ENCODE data around the gene DMD. TPM values are rescaled to one million over a fixed set of nuclear protein-coding genes. Genes with fewer than 3 reads are reported as not detected.

The DMD gene
- total RNA-seq, 1 donor from 2014 or later: 30.6 TPM

DNA sequence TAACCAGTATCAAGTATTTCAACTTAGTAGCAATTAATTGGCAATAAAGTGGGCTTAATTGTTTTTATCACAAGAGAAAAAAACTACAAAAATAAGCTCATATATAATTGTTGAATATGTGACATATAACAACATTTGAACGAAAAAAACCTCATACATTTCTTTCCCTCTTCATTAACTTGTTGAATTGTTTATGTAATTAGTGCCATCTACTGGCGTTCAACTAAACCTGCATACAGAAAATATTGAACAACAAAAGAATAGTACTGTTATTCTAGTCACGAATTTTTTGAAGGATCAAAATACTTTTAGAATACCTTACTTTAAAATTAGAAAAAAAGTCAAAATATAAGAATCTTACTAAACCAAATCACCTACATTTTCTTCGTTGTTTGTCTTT, 1553.0 kb downstream of the DMD start:
- peaks cover 7% of the 10 kb centered on the region for H3K9me3 Mint-ChIP-seq
- Histone ChIP-seq H4K20me1 (ENCODE audit: low read depth) (no peaks in the 10 kb centered on the region), H3F3A (ENCODE audit: low read depth) (no peaks in the 10 kb centered on the region), H3K4me1 (no peaks in the 10 kb centered on the region), H3K4me3 (no peak overlapping the region), H3K79me2 (ENCODE audit: low read depth) (no peaks in the 10 kb centered on the region), H3K36me3 (no peaks in the 10 kb centered on the region), H3K27me3 (no peaks in the 10 kb centered on the region), H3K4me2 (no peak overlapping the region), H3K9me3 (ENCODE audit: low read depth) (no peaks in the 10 kb centered on the region), H3K27ac (no peak overlapping the region), H3K9ac (no peak overlapping the region), H2AFZ (replicated peaks) (no peak overlapping the region)
- peaks cover 15% of the 10 kb centered on the region for H3K36me3 Mint-ChIP-seq
- no peak for DNase-seq (ENCODE audit: low spot score)
- H3K4me1 Mint-ChIP-seq: peaks cover 28% of the 10 kb centered on the region
- H3K27me3 Mint-ChIP-seq (ENCODE audit: insufficient read depth, low read depth): no peaks in the 10 kb centered on the region
- no peak overlapping the region for H3K27ac Mint-ChIP-seq
- H3K4me3 Mint-ChIP-seq: no peak overlapping the region
- TF ChIP-seq, protein P1, sequence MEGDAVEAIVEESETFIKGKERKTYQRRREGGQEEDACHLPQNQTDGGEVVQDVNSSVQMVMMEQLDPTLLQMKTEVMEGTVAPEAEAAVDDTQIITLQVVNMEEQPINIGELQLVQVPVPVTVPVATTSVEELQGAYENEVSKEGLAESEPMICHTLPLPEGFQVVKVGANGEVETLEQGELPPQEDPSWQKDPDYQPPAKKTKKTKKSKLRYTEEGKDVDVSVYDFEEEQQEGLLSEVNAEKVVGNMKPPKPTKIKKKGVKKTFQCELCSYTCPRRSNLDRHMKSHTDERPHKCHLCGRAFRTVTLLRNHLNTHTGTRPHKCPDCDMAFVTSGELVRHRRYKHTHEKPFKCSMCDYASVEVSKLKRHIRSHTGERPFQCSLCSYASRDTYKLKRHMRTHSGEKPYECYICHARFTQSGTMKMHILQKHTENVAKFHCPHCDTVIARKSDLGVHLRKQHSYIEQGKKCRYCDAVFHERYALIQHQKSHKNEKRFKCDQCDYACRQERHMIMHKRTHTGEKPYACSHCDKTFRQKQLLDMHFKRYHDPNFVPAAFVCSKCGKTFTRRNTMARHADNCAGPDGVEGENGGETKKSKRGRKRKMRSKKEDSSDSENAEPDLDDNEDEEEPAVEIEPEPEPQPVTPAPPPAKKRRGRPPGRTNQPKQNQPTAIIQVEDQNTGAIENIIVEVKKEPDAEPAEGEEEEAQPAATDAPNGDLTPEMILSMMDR (IDR thresholded peaks at IDR 0.05): peak; percentile 67
- TF ChIP-seq EZH2 (IDR thresholded peaks at IDR 0.05): no peak

GRCh38 chrX:31656013-31656412, 1555.3 kb downstream of the DMD start:
- no peak overlapping the region for H3K4me3 Mint-ChIP-seq
- no peak overlapping the region for H3K4me3 ChIP-seq
- no peaks in the 10 kb centered on the region for H3K79me2 ChIP-seq (ENCODE audit: low read depth)
- no peak overlapping the region for H3K4me2 ChIP-seq
- H3K9ac ChIP-seq: no peak overlapping the region
- no peaks in the 10 kb centered on the region for H3K4me1 ChIP-seq
- no peak overlapping the region for H2AFZ ChIP-seq (replicated peaks)
- no peak overlapping the region for H3K27ac Mint-ChIP-seq
- TF ChIP-seq EZH2 (IDR thresholded peaks at IDR 0.05) (no peak), EZH2phosphoT487 (IDR thresholded peaks at IDR 0.05) (no peak)
- TF ChIP-seq, protein P1 (IDR thresholded peaks at IDR 0.05): no peak
- DNase-seq (ENCODE audit: low spot score): no peak
- peaks cover 15% of the 10 kb centered on the region for H3K36me3 Mint-ChIP-seq
- no peaks in the 10 kb centered on the region for H3F3A ChIP-seq (ENCODE audit: low read depth)
- peaks cover 6% of the 10 kb centered on the region for H3K4me1 Mint-ChIP-seq
- peaks cover 7% of the 10 kb centered on the region for H3K9me3 Mint-ChIP-seq
- H3K27ac ChIP-seq: no peak overlapping the region
- H3K36me3 ChIP-seq: no peaks in the 10 kb centered on the region
- H3K27me3 Mint-ChIP-seq (ENCODE audit: insufficient read depth, low read depth): no peaks in the 10 kb centered on the region
- no peaks in the 10 kb centered on the region for H3K9me3 ChIP-seq (ENCODE audit: low read depth)
- no peaks in the 10 kb centered on the region for H3K27me3 ChIP-seq
- H4K20me1 ChIP-seq (ENCODE audit: low read depth): no peaks in the 10 kb centered on the region

- H3K9ac ChIP-seq: no peak overlapping the region
- H3K4me1 Mint-ChIP-seq: peaks cover 2% of the 10 kb centered on the region
- no peak overlapping the region for H3K4me3 ChIP-seq
- H3K9me3 Mint-ChIP-seq: peaks cover 7% of the 10 kb centered on the region
- H3K27me3 ChIP-seq: no peaks in the 10 kb centered on the region
- no peaks in the 10 kb centered on the region for H3F3A ChIP-seq (ENCODE audit: low read depth)
- H3K27ac Mint-ChIP-seq: no peak overlapping the region
- H3K4me2 ChIP-seq: no peak overlapping the region
- H3K4me1 ChIP-seq: peaks cover 4% of the 10 kb centered on the region
- H3K4me3 Mint-ChIP-seq: no peak overlapping the region
- H3K27ac ChIP-seq: no peak overlapping the region
- H3K36me3 ChIP-seq: no peaks in the 10 kb centered on the region
- no peak for DNase-seq (ENCODE audit: low spot score)
- H3K9me3 ChIP-seq (ENCODE audit: low read depth): no peaks in the 10 kb centered on the region
- H4K20me1 ChIP-seq (ENCODE audit: low read depth): no peaks in the 10 kb centered on the region
- no peak overlapping the region for H2AFZ ChIP-seq (replicated peaks)
- H3K79me2 ChIP-seq (ENCODE audit: low read depth): no peaks in the 10 kb centered on the region
- peaks cover 15% of the 10 kb centered on the region for H3K36me3 Mint-ChIP-seq
- TF ChIP-seq, protein P1 (IDR thresholded peaks at IDR 0.05): no peak
- TF ChIP-seq EZH2 (IDR thresholded peaks at IDR 0.05): no peak
- TF ChIP-seq EZH2phosphoT487 (IDR thresholded peaks at IDR 0.05): no peak
- H3K27me3 Mint-ChIP-seq (ENCODE audit: insufficient read depth, low read depth): no peaks in the 10 kb centered on the region
Observed at GRCh38 chrX:31653422-31653821, 1557.9 kb downstream of the DMD start.

All from neural progenitor cell (in vitro differentiated cells).